Neural cell (in vitro differentiated cells): ENCODE results near the gene ETV6. TPM values are rescaled to one million over a fixed set of nuclear protein-coding genes. Genes with fewer than 3 reads are reported as not detected.

Experiments used
- H2AFZ ChIP-seq: fragments of 200-600, 300-800 bp; sonication (generic), shearing (Covaris generic); 2 replicates; pipeline ENCODE4 v1.6.0; 2014; ENCODE audit warnings: low read depth, mild to moderate bottlenecking, antibody characterized with exemption, low read length, moderate library complexity
- H3F3A ChIP-seq: fragments of 200-600 bp; shearing (Covaris generic); 2 replicates; pipeline ENCODE4 v1.6.1; 2016; ENCODE audit warnings: mild to moderate bottlenecking, moderate library complexity, mixed read lengths, antibody characterized with exemption, low read length; ENCODE audit not compliant: insufficient read depth, poor library complexity, severe bottlenecking
- H3K27ac ChIP-seq: fragments of 200-600, 300-800 bp; sonication (generic), shearing (Covaris generic); 2 replicates; pipeline ENCODE4 v1.5.1; 2014; ENCODE audit warnings: mild to moderate bottlenecking, low read length, moderate library complexity
- H3K27me3 ChIP-seq: fragments of 300-800, 200-600 bp; sonication (generic), shearing (Covaris generic); 2 replicates; pipeline ENCODE4 v1.6.0; 2014; ENCODE audit warnings: mild to moderate bottlenecking, low read depth, low read length, moderate library complexity; ENCODE audit not compliant: insufficient read depth
- H3K36me3 ChIP-seq: fragments of 300-800, 200-600 bp; sonication (generic), shearing (Covaris generic); 2 replicates; pipeline ENCODE4 v1.5.1; 2014; ENCODE audit warnings: mild to moderate bottlenecking, antibody characterized with exemption, low read length, moderate library complexity; ENCODE audit not compliant: insufficient read depth
- H3K4me2 ChIP-seq: fragments of 300-800, 200-600 bp; sonication (generic), shearing (Covaris generic); 2 replicates; pipeline ENCODE4 v1.6.0; 2014; ENCODE audit warnings: mild to moderate bottlenecking, low read length
- H3K4me3 ChIP-seq: fragments of 300-800, 200-600 bp; sonication (generic), shearing (Covaris generic); 2 replicates; pipeline ENCODE4 v1.5.1; 2014; ENCODE audit warnings: mild to moderate bottlenecking, low read length, moderate library complexity
- H3K79me2 ChIP-seq: fragments of 200-600 bp; shearing (Covaris generic); replicated peaks from 2 replicates; pipeline ENCODE4 v1.6.0; 2014; ENCODE audit warnings: mild to moderate bottlenecking, low read length, moderate library complexity; ENCODE audit not compliant: insufficient read depth
- H3K9ac ChIP-seq: fragments of 300-800, 200-600 bp; sonication (generic), shearing (Covaris generic); 2 replicates; pipeline ENCODE4 v1.6.1; 2016; ENCODE audit warnings: mild to moderate bottlenecking, low read length, mixed read lengths
- H3K9me2 ChIP-seq: fragments of 200-600 bp; shearing (Covaris generic); 2 replicates; pipeline ENCODE4 v1.6.1; 2016; ENCODE audit warnings: mild to moderate bottlenecking, low read length, mixed read lengths; ENCODE audit not compliant: insufficient read depth
- H3K9me3 ChIP-seq: fragments of 200-600, 300-800 bp; sonication (generic), shearing (Covaris generic); 2 replicates; pipeline ENCODE4 v1.6.1; 2016; ENCODE audit warnings: mild to moderate bottlenecking, mixed run types, low read length, moderate library complexity, mixed read lengths
- H4K20me1 ChIP-seq: fragments of 200-600 bp; shearing (Covaris generic); 2 replicates; pipeline ENCODE4 v1.6.1; 2016; ENCODE audit warnings: mild to moderate bottlenecking, mixed run types; ENCODE audit not compliant: insufficient read depth
- EP300 ChIP-seq: fragments of 450-650 bp; conservative IDR thresholded peaks from 2 replicates; pipeline ENCODE4 v1.6.1; 2014; ENCODE audit warnings: antibody characterized with exemption, mild to moderate bottlenecking, moderate library complexity; ENCODE audit not compliant: poor library complexity, severe bottlenecking
- EZH2 ChIP-seq: fragments of 200-600, 300-800 bp; shearing (Covaris generic), sonication (generic); IDR thresholded peaks from 2 replicates; pipeline ENCODE4 v1.6.1; 2014; ENCODE audit warnings: antibody characterized with exemption, low read length, borderline replicate concordance, mild to moderate bottlenecking; ENCODE audit not compliant: insufficient read depth, poor library complexity, severe bottlenecking
- MXI1 ChIP-seq: fragments of 450-650 bp; conservative IDR thresholded peaks from 2 replicates; pipeline ENCODE4 v1.6.1; 2014; ENCODE audit warnings: antibody characterized with exemption, mild to moderate bottlenecking; ENCODE audit not compliant: poor library complexity, severe bottlenecking
- POLR2AphosphoS5 ChIP-seq: IDR thresholded peaks from 2 replicates; pipeline ENCODE4 v1.6.1; 2012
- RAD21 ChIP-seq: fragments of 450-650 bp; conservative IDR thresholded peaks from 2 replicates; pipeline ENCODE4 v1.6.1; 2014; ENCODE audit warnings: antibody characterized with exemption, mild to moderate bottlenecking, moderate library complexity
- SMC3 ChIP-seq: fragments of 450-650 bp; conservative IDR thresholded peaks from 2 replicates; pipeline ENCODE4 v1.6.1; 2014; ENCODE audit warnings: antibody characterized with exemption, mild to moderate bottlenecking, moderate library complexity; ENCODE audit not compliant: poor library complexity
- TAF1 ChIP-seq: IDR thresholded peaks from 2 replicates; pipeline ENCODE4 v1.6.1; 2012; ENCODE audit warnings: low read depth
- polyA plus RNA-seq: library from polyadenylated mRNA; depleted of rRNA; stranded (reverse); fragments of >200 nt; gene quantifications from 2 replicates; pipeline ENCODE4 v1.2.3, GENCODE V29; 2014
- TF ChIP-seq, protein P1 (sequence below): IDR thresholded peaks from 2 replicates; pipeline ENCODE4 v1.6.1; 2012; ENCODE audit warnings: borderline replicate concordance
- TF ChIP-seq, protein P2 (sequence below): fragments of 450-650 bp; IDR thresholded peaks from 2 replicates; pipeline ENCODE4 v1.5.1; 2014; ENCODE audit warnings: antibody characterized with exemption, mild to moderate bottlenecking, moderate library complexity; ENCODE audit not compliant: poor library complexity, severe bottlenecking

The ETV6 gene
- polyA plus RNA-seq, 1 donor from 2014 or later, result 1.6 TPM

DNA sequence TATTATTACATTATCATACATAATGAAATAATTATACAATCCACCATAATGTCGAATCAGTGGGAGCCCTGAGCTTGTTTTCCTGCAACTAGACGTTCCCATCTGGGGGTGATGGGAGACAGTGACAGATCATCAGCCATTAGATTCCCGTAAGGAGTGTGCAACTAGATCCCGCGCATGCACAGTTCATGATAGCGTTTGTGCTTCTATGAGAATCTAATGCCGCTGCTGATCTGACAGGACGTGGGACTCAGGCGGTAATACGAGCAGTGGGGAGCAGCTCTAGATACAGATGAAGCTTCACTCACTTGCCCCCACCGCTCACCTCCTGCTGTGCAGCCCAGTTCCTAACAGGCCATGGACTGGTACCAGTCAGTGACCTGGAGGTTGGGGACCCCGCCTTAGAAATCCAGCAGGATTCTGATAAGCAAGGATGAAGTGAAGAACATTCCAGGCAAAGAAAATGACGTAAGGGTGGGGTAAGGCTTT, 204.6 kb downstream of the ETV6 start:
- no peaks in the 10 kb centered on the region for H3K79me2 ChIP-seq
- no peaks in the 10 kb centered on the region for H3K36me3 ChIP-seq
- no peaks in the 10 kb centered on the region for H3K9me3 ChIP-seq
- H4K20me1 ChIP-seq, result no peaks in the 10 kb centered on the region
- no peak overlapping the region for H3K4me2 ChIP-seq
- no peak overlapping the region for H3K4me3 ChIP-seq
- H3K9me2 ChIP-seq, result no peaks in the 10 kb centered on the region
- no peaks in the 10 kb centered on the region for H3F3A ChIP-seq
- H3K27me3 ChIP-seq, result no peaks in the 10 kb centered on the region
- H2AFZ ChIP-seq, result no peak overlapping the region
- H3K27ac ChIP-seq, result no peak overlapping the region
- no peak overlapping the region for H3K9ac ChIP-seq
- no peak for TF ChIP-seq RAD21
- TF ChIP-seq, protein P1, sequence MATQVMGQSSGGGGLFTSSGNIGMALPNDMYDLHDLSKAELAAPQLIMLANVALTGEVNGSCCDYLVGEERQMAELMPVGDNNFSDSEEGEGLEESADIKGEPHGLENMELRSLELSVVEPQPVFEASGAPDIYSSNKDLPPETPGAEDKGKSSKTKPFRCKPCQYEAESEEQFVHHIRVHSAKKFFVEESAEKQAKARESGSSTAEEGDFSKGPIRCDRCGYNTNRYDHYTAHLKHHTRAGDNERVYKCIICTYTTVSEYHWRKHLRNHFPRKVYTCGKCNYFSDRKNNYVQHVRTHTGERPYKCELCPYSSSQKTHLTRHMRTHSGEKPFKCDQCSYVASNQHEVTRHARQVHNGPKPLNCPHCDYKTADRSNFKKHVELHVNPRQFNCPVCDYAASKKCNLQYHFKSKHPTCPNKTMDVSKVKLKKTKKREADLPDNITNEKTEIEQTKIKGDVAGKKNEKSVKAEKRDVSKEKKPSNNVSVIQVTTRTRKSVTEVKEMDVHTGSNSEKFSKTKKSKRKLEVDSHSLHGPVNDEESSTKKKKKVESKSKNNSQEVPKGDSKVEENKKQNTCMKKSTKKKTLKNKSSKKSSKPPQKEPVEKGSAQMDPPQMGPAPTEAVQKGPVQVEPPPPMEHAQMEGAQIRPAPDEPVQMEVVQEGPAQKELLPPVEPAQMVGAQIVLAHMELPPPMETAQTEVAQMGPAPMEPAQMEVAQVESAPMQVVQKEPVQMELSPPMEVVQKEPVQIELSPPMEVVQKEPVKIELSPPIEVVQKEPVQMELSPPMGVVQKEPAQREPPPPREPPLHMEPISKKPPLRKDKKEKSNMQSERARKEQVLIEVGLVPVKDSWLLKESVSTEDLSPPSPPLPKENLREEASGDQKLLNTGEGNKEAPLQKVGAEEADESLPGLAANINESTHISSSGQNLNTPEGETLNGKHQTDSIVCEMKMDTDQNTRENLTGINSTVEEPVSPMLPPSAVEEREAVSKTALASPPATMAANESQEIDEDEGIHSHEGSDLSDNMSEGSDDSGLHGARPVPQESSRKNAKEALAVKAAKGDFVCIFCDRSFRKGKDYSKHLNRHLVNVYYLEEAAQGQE, result no peak
- no peak for TF ChIP-seq POLR2AphosphoS5
- no peak for TF ChIP-seq SMC3
- TF ChIP-seq EP300, result no peak
- TF ChIP-seq MXI1, result no peak
- TF ChIP-seq EZH2, result no peak
- TF ChIP-seq TAF1, result no peak
- TF ChIP-seq, protein P2, sequence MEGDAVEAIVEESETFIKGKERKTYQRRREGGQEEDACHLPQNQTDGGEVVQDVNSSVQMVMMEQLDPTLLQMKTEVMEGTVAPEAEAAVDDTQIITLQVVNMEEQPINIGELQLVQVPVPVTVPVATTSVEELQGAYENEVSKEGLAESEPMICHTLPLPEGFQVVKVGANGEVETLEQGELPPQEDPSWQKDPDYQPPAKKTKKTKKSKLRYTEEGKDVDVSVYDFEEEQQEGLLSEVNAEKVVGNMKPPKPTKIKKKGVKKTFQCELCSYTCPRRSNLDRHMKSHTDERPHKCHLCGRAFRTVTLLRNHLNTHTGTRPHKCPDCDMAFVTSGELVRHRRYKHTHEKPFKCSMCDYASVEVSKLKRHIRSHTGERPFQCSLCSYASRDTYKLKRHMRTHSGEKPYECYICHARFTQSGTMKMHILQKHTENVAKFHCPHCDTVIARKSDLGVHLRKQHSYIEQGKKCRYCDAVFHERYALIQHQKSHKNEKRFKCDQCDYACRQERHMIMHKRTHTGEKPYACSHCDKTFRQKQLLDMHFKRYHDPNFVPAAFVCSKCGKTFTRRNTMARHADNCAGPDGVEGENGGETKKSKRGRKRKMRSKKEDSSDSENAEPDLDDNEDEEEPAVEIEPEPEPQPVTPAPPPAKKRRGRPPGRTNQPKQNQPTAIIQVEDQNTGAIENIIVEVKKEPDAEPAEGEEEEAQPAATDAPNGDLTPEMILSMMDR, result no peak

DNA sequence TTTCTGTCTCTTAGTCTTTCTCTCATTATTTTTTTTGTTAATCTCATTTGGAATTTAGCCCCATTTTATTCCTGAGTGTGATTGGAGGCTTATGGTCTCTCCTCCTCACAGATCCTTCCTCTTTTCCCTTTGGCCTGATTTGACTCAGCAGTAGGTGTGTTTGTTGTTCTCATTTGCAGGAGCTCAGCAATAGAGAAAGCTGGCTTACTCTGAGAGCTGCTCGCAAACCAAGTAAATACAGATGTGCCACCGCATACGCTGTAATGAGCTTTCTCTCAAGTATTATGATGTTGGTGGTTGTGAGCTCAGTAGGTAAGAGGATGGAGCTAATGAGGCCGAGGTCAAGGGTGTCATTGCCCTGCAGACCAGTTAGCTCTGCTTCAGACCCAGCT, 206.5 kb downstream of the ETV6 start:
- H3K9ac ChIP-seq, result no peak overlapping the region
- no peak overlapping the region for H3K4me3 ChIP-seq
- no peaks in the 10 kb centered on the region for H3K9me2 ChIP-seq
- no peaks in the 10 kb centered on the region for H3K27me3 ChIP-seq
- no peak overlapping the region for H2AFZ ChIP-seq
- H3K36me3 ChIP-seq, result no peaks in the 10 kb centered on the region
- H4K20me1 ChIP-seq, result no peaks in the 10 kb centered on the region
- H3K27ac ChIP-seq, result no peak overlapping the region
- no peaks in the 10 kb centered on the region for H3F3A ChIP-seq
- H3K9me3 ChIP-seq, result no peaks in the 10 kb centered on the region
- no peak for TF ChIP-seq EZH2
- TF ChIP-seq, protein P2, result no peak
- TF ChIP-seq, protein P1, result no peak
- no peak for TF ChIP-seq RAD21
- TF ChIP-seq TAF1, result no peak
- TF ChIP-seq EP300, result no peak
- TF ChIP-seq MXI1, result no peak
- no peak for TF ChIP-seq POLR2AphosphoS5
- TF ChIP-seq SMC3, result no peak
- H3K79me2 ChIP-seq, result no peaks in the 10 kb centered on the region
- no peak overlapping the region for H3K4me2 ChIP-seq
